Left hindlimb (tissue), 1 donor: ENCODE data around the gene CDK14.
"Not testable (repeated sequence)": the region's sequence is repeated elsewhere in the genome, so short reads cannot be mapped to it uniquely, and the experiment has no call there.

Source experiments
- DNase-seq: peaks from one replicate; pipeline ENCODE4 v3.0.0-alpha.2; 2018

The CDK14 gene

DNA sequence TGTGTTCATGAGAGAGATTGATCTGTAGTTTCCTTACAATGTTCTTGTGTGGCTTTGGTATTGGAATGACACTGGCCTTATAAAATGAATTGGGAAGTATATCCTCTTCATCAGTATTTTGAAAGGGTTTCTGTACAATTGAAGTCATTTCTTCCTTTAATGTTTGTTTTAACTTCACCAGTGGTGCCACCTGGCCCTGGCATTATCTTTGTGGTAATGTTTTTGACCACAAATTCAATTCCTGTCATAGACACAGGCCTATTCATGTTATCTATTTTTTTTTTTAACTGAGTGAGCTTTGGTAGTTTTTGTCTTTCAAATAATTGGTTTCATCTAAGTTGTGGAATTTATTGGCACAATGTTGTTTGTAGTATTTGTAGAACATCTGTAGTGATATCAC, 127.7 kb downstream of the CDK14 start:
- no peak for DNase-seq

DNA sequence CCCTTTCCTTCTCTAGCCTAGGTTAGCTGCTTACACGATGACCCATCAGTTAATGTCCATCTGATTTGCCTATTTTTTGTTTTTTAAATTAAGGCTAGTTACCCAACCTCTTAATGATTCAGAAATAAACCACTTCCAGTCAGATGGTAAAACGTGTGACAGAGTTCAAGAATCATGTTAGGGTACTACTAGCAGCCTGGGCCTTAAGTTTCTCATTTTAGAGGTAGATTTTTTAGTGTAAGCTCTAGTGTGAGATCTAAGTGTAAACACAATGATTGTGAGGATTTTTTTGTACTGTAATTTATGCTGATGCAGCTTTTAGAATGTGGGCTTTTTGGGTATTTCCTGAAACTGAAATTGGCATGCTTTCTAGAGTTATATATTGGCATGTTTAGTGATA, 130.0 kb downstream of the CDK14 start:
- DNase-seq: no peak

DNA sequence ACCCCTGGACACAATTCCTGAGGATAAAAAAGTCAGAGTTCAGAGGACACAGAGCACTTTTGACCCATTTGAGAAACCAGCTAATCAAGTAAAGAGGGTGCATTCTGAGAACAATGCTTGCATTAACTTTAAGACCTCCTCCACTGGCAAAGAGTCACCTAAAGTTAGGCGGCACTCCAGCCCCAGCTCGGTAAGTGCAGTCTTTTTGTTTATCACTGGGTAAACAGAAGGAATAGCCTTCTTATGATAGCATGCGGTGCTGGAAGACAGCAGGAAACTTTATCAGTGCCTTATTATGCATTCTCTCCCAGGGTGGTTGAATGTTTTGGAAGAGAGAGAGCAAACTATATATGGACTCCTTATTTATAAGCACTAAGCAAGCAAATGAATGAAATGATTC, 130.5 kb downstream of the CDK14 start:
- DNase-seq: no peak

DNA sequence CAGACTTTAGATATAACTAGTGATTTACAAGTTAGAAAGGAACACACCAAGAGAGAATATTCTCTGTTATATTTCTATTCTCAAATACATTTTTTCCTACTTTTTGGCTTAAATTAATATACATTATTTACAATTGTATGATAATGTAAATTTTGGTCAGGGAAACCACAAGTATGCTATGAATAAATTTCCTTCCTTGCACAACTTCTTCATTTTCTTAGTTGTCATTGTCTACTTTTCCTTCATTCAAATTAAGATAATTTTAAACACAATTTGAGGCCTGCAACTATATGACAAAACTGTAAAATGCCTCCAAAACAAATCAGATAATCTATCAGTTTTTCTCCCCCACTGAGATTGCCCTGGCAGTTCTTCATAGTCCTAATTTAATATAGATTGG, 131.3 kb downstream of the CDK14 start:
- DNase-seq: no peak

DNA sequence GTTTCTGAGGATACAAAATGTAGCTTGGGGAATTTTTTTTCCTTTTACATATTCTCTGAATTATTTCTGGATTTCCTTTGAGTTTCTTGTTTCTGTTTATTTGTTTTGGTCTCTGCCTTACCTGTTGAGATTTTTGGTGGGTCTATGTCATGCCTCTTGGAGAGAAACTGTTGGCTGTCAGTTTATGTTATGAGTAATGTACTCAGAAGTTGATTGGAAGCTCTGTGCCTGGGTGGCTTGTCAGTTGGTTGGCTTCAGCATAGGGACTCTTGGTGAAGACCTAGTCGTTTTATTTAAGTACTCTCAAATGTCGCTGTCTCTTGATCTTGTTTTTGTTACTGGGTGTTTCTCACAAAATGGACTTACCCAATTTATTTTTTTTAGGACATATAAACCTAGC, 132.4 kb downstream of the CDK14 start:
- no peak for DNase-seq

GRCh38 chr7:90735611-90736280, 139.6 kb downstream of the CDK14 start:
- DNase-seq: not testable (repeated sequence)

GRCh38 chr7:90736316-90736715, 140.2 kb downstream of the CDK14 start:
- no peak for DNase-seq

DNA sequence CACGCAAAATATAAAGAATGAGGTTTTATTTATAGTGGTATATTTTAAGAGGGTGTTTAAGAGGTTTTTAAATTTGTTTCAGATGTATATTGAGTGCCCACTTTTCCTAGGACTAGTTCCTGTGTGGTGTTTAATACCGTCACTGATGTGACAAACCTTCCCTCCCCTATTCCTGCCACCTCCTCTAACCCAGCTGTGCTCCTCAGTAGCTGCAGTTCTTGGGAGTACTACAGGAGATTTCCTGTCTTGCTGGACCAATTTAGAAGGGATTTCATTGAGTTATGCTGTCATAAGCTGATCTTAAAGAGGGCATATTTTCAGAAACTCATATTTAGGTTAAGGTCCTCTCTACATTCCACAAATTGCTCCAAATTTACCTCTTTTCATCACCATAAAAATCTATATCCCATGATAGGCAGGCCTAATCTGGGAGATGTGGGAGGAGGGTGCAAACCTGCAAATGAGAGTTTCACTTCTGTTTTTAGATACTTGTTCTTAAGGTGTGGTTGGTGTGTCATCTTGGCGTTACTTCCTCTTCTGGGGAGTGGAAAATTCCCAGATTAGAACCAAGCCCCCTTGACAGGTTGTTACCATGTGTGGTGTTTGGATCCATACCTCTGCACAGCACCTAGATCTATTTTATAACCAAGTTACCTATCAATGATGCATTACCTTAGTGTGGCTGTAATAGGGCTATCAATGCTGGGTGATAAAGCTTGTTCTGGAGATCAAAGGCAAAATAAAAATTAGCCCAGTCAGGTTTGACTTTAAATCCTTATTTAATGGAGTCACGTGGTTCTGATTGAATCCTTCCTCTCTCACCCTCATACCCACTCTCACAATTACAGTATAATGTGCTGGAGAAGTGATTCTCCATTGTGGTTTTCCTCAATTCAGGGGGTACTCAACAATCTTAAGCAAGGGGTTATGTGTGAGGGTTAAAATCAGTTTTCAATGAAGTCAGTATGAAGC, 141.1 kb downstream of the CDK14 start:
- DNase-seq: no peak

GRCh38 chr7:90738249-90738648, 142.1 kb downstream of the CDK14 start:
- DNase-seq: no peak

- DNase-seq: no peak
Measured at GRCh38 chr7:90739716-90740115, 143.6 kb downstream of the CDK14 start.

- DNase-seq: no peak
Measured at GRCh38 chr7:90740386-90740785, 144.3 kb downstream of the CDK14 start.

DNA sequence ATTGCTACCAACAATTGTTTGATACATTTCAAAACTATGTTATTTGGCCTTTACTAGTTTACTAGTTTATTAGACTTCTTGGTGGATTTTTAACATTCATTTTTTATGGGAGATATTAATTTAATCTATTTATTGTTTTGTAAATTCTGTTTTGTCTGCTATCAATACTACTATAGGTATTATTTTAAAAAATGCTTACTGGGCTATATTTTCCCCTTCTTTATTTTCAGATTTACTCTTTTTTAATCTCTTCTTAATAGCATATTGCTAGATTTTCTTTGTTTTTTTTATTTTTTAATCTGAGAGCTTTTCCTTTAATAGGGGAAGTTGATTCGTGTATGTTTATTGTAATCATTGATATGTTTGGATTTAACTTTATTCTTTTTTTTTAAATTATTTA, 147.5 kb downstream of the CDK14 start:
- no peak for DNase-seq

GRCh38 chr7:90747516-90747915, 151.4 kb downstream of the CDK14 start:
- DNase-seq: no peak

GRCh38 chr7:90749262-90749661, 153.1 kb downstream of the CDK14 start:
- no peak for DNase-seq

DNA sequence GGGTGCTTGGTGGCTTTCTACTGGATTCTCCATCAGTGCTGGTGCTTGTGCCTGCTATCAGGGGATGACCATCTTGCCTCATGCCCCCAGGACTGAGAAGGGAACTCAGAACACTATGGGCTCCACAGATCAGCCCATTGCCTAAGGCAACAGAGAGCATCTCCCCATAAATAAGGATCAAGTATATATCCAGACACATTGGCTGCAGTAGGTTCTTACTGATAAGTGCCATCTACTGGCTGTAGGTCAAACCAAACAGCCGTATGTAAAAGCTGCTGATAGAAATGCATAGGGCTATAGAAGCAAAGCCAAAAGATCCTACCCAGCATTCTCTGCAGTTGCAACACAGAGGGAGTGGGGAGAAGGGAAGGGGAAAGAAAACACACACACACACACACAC, 153.7 kb downstream of the CDK14 start:
- no peak for DNase-seq

DNA sequence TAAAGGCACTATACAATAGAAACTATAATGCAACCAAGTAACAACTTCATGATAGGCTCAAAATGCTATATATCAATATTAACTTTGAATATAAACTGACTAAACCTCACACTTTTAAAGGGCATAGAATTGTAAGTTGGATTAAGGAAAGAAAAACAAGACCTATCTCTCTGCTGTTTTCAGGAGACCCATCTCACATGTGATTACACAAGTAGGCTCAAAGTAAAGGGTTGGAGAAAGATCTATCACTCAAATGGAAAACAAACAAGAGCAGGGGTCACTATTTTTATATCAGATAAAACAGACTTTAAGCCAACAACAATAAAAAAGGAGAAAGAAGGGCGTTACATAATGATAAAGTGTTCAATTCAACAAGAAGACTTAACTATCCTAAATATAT, 155.5 kb downstream of the CDK14 start:
- DNase-seq: no peak

- DNase-seq: no peak
Measured at GRCh38 chr7:90752051-90752450, 155.9 kb downstream of the CDK14 start.

GRCh38 chr7:90755041-90755440, 158.9 kb downstream of the CDK14 start:
- no peak for DNase-seq

- DNase-seq: no peak
Measured at GRCh38 chr7:90756366-90756765, 160.2 kb downstream of the CDK14 start.

GRCh38 chr7:90757565-90757950, 161.4 kb downstream of the CDK14 start:
- DNase-seq: not testable (repeated sequence)

- DNase-seq: no peak
Measured at GRCh38 chr7:90758933-90759562, 162.9 kb downstream of the CDK14 start.

- DNase-seq: no peak
Measured at GRCh38 chr7:90759710-90760109, 163.6 kb downstream of the CDK14 start.

DNA sequence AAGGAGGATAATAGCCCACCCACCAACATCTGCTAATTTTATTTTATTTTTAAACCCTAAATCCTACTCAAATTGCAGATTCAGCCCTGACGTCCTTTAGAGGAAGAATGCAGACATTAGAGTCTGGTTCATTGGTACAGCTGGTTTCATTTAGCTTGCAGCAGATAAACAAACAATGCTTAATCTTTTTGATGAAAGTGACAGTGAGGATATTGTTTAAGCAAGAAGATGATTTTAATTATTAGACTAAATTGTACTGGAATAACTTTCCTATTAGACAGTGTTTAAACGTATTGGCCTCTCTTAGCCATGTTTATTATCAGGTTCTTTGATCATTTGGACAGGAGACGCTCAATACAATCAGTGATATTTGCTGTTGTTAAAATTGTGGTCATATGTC, 164.8 kb downstream of the CDK14 start:
- no peak for DNase-seq

GRCh38 chr7:90761584-90761983, 165.5 kb downstream of the CDK14 start:
- no peak for DNase-seq
